Limb (tissue), 2 donors: ENCODE measurements around the gene TGIF2LY.
"Not testable (repeated sequence)": the region's sequence is repeated elsewhere in the genome, so short reads cannot be mapped to it uniquely, and the experiment has no call there.

Experiments
- DNase-seq, 2 donors: peaks; one replicate each; pipeline ENCODE4 v3.0.0-alpha.2; 2016; ENCODE audit errors: extremely low spot score in 2 of 2

The TGIF2LY gene

DNA sequence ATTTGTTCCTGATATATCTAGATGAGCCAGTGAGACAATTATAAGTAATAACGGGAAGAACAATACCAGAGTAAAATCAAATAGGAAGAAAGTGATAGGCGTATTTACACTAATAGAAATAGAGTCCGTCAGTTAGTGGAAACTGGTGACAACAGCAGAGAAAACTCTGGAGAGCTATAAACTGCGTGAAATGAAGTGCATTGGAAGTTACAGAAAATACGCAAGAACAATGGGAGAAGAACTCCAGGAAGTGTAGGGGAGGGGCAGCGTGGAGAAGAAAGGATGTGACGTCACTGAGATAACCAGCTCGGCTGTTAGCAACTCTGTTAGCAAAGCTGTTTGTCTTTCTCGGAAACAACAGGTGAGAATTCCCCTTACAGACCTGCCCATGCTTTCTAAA is at the start of gene TGIF2LY:
Gene TGIF2LY (plus strand): TSS at position 301 of the 400 bp plus-strand sequence. CDS start 178 bp downstream, outside the sequence.
- DNase-seq: not testable (repeated sequence)
